ENCODE measurements around the gene GALNT11. TPM values are rescaled to one million over a fixed set of nuclear protein-coding genes. Genes with fewer than 3 reads are reported as not detected.

GALNT11 gene
- polyA plus RNA-seq, 1 donor (not counting 4 experiments of a cell fraction or from before 2014, with no cell fraction given): 42.3 TPM

DNA sequence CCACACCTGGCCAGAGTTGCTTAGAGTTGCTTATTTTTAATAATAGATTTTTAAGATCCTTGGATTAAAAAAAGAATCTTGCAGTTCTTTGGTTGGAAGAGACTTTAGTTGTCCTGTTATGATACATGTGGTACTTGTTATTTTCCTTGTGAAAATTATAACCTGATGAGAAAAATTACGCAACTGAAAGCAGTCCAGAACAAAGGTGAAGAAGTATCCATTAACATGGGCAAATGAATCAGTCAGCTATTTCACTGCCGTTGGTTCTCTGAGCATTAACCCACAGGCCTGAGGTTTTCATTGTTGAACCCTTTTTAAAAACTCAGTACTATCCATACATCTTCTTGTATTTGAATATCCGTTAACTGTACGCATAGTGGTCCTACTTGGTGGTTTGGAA lies 68.2 kb downstream of the GALNT11 start:
- Histone ChIP-seq H3K27ac (ENCODE audit: control insufficient read depth, insufficient read depth, low read length) (no peak overlapping the region), H3K9ac (ENCODE audit: control insufficient read depth, extremely low read depth, insufficient read depth, low read length) (no peak overlapping the region), H2AFZ (ENCODE audit: control insufficient read depth, low read length) (no peak overlapping the region), H3K27me3 (ENCODE audit: control insufficient read depth, extremely low read depth, insufficient read depth, low read length) (no peaks in the 10 kb centered on the region), H3K9me3 (ENCODE audit: control insufficient read depth, low read depth, low read length) (peaks cover 5% of the 10 kb centered on the region), H4K20me1 (ENCODE audit: control insufficient read depth, extremely low read depth, insufficient read depth, low read length) (no peaks in the 10 kb centered on the region), H3K4me2 (ENCODE audit: control insufficient read depth, extremely low read depth, insufficient read depth, low read depth, low read length) (no peak overlapping the region), H3K4me3 (ENCODE audit: control insufficient read depth in 2 of 3, extremely low read depth in 1 of 3, insufficient read depth in 2 of 3, low read depth in 1 of 3, low read length in 3 of 3) (no peak overlapping the region), H3K9me1 (ENCODE audit: control insufficient read depth, extremely low read depth, insufficient read depth, low read length) (no peaks in the 10 kb centered on the region), H3K36me3 (ENCODE audit: control insufficient read depth in 2 of 2, extremely low read depth in 1 of 2, insufficient read depth in 2 of 2, low read length in 2 of 2) (peaks cover 0 to 2% of the 10 kb centered on the region in 2 experiments), H3K4me1 (ENCODE audit: control insufficient read depth, extremely low read depth, insufficient read depth, low read length) (no peaks in the 10 kb centered on the region), H3K79me2 (ENCODE audit: control insufficient read depth, insufficient read depth, low read length) (no peaks in the 10 kb centered on the region)
- DNase-seq (ENCODE audit: low read depth, low spot score): no peak
- FAIRE-seq: no peak
- TF ChIP-seq, protein P1, sequence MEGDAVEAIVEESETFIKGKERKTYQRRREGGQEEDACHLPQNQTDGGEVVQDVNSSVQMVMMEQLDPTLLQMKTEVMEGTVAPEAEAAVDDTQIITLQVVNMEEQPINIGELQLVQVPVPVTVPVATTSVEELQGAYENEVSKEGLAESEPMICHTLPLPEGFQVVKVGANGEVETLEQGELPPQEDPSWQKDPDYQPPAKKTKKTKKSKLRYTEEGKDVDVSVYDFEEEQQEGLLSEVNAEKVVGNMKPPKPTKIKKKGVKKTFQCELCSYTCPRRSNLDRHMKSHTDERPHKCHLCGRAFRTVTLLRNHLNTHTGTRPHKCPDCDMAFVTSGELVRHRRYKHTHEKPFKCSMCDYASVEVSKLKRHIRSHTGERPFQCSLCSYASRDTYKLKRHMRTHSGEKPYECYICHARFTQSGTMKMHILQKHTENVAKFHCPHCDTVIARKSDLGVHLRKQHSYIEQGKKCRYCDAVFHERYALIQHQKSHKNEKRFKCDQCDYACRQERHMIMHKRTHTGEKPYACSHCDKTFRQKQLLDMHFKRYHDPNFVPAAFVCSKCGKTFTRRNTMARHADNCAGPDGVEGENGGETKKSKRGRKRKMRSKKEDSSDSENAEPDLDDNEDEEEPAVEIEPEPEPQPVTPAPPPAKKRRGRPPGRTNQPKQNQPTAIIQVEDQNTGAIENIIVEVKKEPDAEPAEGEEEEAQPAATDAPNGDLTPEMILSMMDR (optimal IDR thresholded peaks at IDR 0.05 in 1 of 3, IDR thresholded peaks at IDR 0.05 in 1 of 3, conservative IDR thresholded peaks at IDR 0.05 in 1 of 3; ENCODE audit: extremely low read depth in 1 of 3, insufficient read depth in 2 of 3, low read length in 3 of 3): no peak
- TF ChIP-seq EZH2 (IDR thresholded peaks at IDR 0.05; ENCODE audit: low read length): no peak
- dilution Hi-C loops (cut with MboI; ENCODE audit: extremely low pct_ligation_motif_present, low sequenced_read_pairs): no loop called here

DNA sequence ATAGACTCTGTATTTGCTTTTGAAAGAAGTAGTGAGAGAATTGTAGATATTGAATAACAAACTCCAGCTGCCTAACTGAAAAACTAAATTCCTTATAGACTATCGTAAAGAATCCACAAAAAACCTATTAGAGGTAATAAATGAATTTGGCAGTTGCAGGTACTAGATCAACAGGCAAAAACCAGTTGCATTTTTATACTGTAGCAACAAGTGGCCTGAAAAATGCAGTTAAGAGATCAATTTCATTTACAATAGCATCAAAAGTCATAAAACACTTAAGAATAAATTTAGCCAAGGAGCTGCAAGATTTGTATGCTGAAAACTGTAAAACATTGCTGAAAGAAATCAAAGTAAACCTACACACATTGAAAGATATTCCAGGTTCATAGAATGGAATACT lies 70.3 kb downstream of the GALNT11 start:
- no peaks in the 10 kb centered on the region for H3K9me3 ChIP-seq (ENCODE audit: control insufficient read depth, low read depth, low read length)
- no peaks in the 10 kb centered on the region for H3K9me1 ChIP-seq (ENCODE audit: control insufficient read depth, extremely low read depth, insufficient read depth, low read length)
- dilution Hi-C loops (cut with MboI; ENCODE audit: extremely low pct_ligation_motif_present, low sequenced_read_pairs): no loop called here
- no peaks in the 10 kb centered on the region for H3K4me1 ChIP-seq (ENCODE audit: control insufficient read depth, extremely low read depth, insufficient read depth, low read length)
- no peak overlapping the region for H2AFZ ChIP-seq (ENCODE audit: control insufficient read depth, low read length)
- TF ChIP-seq, protein P1 (optimal IDR thresholded peaks at IDR 0.05 in 1 of 3, IDR thresholded peaks at IDR 0.05 in 1 of 3, conservative IDR thresholded peaks at IDR 0.05 in 1 of 3; ENCODE audit: extremely low read depth in 1 of 3, insufficient read depth in 2 of 3, low read length in 3 of 3): no peak
- no peak for TF ChIP-seq EZH2 (IDR thresholded peaks at IDR 0.05; ENCODE audit: low read length)
- H3K36me3 ChIP-seq (ENCODE audit: control insufficient read depth in 2 of 2, extremely low read depth in 1 of 2, insufficient read depth in 2 of 2, low read length in 2 of 2): peaks cover 0 to 2% of the 10 kb centered on the region in 2 experiments
- H3K4me3 ChIP-seq (ENCODE audit: control insufficient read depth in 2 of 3, extremely low read depth in 1 of 3, insufficient read depth in 2 of 3, low read depth in 1 of 3, low read length in 3 of 3): no peak overlapping the region
- no peak for DNase-seq (ENCODE audit: low read depth, low spot score)
- H3K27ac ChIP-seq (ENCODE audit: control insufficient read depth, insufficient read depth, low read length): no peak overlapping the region
- H3K9ac ChIP-seq (ENCODE audit: control insufficient read depth, extremely low read depth, insufficient read depth, low read length): no peak overlapping the region
- no peaks in the 10 kb centered on the region for H4K20me1 ChIP-seq (ENCODE audit: control insufficient read depth, extremely low read depth, insufficient read depth, low read length)
- FAIRE-seq: no peak
- H3K27me3 ChIP-seq (ENCODE audit: control insufficient read depth, extremely low read depth, insufficient read depth, low read length): no peaks in the 10 kb centered on the region
- no peak overlapping the region for H3K4me2 ChIP-seq (ENCODE audit: control insufficient read depth, extremely low read depth, insufficient read depth, low read depth, low read length)
- no peaks in the 10 kb centered on the region for H3K79me2 ChIP-seq (ENCODE audit: control insufficient read depth, insufficient read depth, low read length)
